Mammary epithelial cell (primary cell): ENCODE data around the gene PARP8.

Experiments used
- EZH2 ChIP-seq: IDR thresholded peaks from 2 replicates; pipeline ENCODE4 v1.6.1; 2012; ENCODE audit warnings: low read length, inconsistent platforms, borderline replicate concordance
- TF ChIP-seq, protein P1 (sequence below), 2 donors: IDR thresholded peaks in 1 of 2; conservative IDR thresholded peaks in 1 of 2; 2 replicates each; pipeline ENCODE4 v1.5.1; 2011 to 2012; ENCODE audit warnings: inconsistent platforms in 2 of 2, low read length in 2 of 2, mild to moderate bottlenecking in 2 of 2, control low read depth in 1 of 2, low read depth in 1 of 2; ENCODE audit not compliant: insufficient read depth in 1 of 2; ENCODE audit errors: extremely low read depth in 1 of 2

DNA sequence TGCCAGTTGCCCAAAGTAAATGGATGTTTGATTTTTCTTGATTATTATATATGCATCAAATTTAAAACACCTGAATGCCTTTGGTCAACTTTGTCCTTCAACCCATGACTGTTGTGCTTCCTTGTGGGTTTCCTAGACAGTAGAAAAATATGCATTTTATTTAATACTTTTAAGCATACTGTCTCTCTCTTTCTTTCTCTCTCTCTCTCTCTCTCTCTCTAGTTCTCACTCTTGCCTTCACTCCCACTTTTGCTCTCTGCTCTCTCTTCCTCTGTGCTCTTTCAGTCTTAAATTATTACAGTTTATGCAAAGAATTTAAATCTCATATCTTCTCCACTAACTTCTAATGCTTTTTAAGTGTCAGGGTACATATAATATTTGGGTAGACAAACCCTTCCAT, 173.0 kb downstream of the PARP8 start:
- TF ChIP-seq, protein P1, sequence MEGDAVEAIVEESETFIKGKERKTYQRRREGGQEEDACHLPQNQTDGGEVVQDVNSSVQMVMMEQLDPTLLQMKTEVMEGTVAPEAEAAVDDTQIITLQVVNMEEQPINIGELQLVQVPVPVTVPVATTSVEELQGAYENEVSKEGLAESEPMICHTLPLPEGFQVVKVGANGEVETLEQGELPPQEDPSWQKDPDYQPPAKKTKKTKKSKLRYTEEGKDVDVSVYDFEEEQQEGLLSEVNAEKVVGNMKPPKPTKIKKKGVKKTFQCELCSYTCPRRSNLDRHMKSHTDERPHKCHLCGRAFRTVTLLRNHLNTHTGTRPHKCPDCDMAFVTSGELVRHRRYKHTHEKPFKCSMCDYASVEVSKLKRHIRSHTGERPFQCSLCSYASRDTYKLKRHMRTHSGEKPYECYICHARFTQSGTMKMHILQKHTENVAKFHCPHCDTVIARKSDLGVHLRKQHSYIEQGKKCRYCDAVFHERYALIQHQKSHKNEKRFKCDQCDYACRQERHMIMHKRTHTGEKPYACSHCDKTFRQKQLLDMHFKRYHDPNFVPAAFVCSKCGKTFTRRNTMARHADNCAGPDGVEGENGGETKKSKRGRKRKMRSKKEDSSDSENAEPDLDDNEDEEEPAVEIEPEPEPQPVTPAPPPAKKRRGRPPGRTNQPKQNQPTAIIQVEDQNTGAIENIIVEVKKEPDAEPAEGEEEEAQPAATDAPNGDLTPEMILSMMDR (conservative IDR thresholded peaks at IDR 0.05 in 1 of 2, IDR thresholded peaks at IDR 0.05 in 1 of 2; ENCODE audit: extremely low read depth in 1 of 2, insufficient read depth in 1 of 2, low read depth in 1 of 2, low read length in 2 of 2): no peak
- TF ChIP-seq EZH2: no peak
